HCT116 (cell line): Measurements from ENCODE around the gene CALN1.

ENCODE experiments used
- CBX3 ChIP-seq: IDR thresholded peaks from 2 replicates; pipeline ENCODE4 v1.6.1; 2012; ENCODE audit warnings: low read depth
- EZH2phosphoT487 ChIP-seq: fragments of 200-600 bp; IDR thresholded peaks from 2 replicates; pipeline ENCODE4 v1.6.1; 2018; ENCODE audit warnings: antibody characterized with exemption, borderline replicate concordance
- POLR2A ChIP-seq: IDR thresholded peaks from 2 replicates; pipeline ENCODE4 v1.7.0; 2011; ENCODE audit warnings: borderline replicate concordance; ENCODE audit not compliant: insufficient read depth, insufficient read length; ENCODE audit errors: extremely low read depth
- TF ChIP-seq, protein P1 (sequence below), 3 experiments: fragments of 200-600 bp in 1 of 3; sonication (generic) in 1 of 3; IDR thresholded peaks in 2 of 3; conservative IDR thresholded peaks in 1 of 3; 2 replicates each; pipeline ENCODE4 v1.5.1; 2012 to 2017; ENCODE audit warnings: low read depth in 2 of 3, low read length in 2 of 3, antibody characterized with exemption in 1 of 3, borderline replicate concordance in 1 of 3, control low read depth in 1 of 3, mild to moderate bottlenecking in 1 of 3, mixed read lengths in 1 of 3, mixed run types in 1 of 3, moderate library complexity in 1 of 3; ENCODE audit not compliant: insufficient read depth in 1 of 3

DNA sequence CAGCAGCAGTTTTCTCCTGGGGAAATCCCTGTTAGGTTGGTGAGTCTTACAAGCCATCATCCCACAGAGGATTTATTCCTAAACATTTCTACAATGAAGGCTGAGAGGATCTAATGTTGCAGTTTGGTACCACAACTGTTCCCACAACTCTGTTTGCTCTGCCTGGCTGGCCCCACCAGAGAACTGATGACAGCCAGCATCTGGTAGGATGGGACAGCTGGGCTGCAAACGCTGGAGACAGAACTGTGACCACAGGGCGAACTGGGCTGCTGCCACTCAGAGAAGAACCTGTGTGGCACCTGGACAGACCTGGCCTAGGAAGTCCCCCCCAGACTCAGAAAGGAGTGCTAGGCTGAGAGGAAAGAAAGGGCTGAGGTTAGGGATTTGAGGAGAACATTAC lies 94.8 kb downstream of the CALN1 start:
- TF ChIP-seq EZH2phosphoT487 (no peak), POLR2A (no peak), CBX3 (no peak)
- TF ChIP-seq, protein P1, sequence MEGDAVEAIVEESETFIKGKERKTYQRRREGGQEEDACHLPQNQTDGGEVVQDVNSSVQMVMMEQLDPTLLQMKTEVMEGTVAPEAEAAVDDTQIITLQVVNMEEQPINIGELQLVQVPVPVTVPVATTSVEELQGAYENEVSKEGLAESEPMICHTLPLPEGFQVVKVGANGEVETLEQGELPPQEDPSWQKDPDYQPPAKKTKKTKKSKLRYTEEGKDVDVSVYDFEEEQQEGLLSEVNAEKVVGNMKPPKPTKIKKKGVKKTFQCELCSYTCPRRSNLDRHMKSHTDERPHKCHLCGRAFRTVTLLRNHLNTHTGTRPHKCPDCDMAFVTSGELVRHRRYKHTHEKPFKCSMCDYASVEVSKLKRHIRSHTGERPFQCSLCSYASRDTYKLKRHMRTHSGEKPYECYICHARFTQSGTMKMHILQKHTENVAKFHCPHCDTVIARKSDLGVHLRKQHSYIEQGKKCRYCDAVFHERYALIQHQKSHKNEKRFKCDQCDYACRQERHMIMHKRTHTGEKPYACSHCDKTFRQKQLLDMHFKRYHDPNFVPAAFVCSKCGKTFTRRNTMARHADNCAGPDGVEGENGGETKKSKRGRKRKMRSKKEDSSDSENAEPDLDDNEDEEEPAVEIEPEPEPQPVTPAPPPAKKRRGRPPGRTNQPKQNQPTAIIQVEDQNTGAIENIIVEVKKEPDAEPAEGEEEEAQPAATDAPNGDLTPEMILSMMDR (IDR thresholded peaks at IDR 0.05 in 2 of 3, conservative IDR thresholded peaks at IDR 0.05 in 1 of 3; ENCODE audit: borderline replicate concordance in 1 of 3, insufficient read depth in 1 of 3, low read depth in 2 of 3, low read length in 2 of 3), result no peak
